GM21515 (cell line): ENCODE measurements around the gene SMIM20.

Experiments
- ATAC-seq: cut with Tn5 transposase; IDR thresholded peaks from one replicate; pipeline ENCODE4 v1.9.1; 2021; ENCODE audit not compliant: unreplicated experiment

Gene SMIM20

GRCh38 chr4:25925486-25926201 lies 11.6 kb downstream of the SMIM20 start:
- ATAC-seq = peak; percentile 58

DNA sequence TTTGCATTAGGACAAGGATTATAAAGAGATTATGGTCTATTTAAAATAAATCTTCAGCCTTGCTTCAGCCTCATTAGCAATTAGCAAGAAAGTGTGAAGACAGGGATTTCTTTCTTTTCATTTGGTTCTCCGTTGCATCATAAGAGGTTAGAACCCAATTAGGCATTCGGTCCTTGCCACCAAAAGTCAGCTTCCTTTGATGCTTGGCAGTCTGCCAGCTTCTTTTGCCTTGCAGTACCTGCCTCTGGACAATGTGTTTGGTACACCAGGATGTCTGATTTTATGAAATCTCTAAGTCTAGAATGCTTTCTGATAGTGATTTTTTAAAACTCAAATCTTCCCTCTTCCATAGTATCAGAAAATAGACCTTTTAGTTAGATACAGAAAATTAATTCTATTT lies 12.4 kb downstream of the SMIM20 start:
- ATAC-seq = no peak

GRCh38 chr4:25927361-25928195 lies 13.6 kb downstream of the SMIM20 start:
- no peak for ATAC-seq

DNA sequence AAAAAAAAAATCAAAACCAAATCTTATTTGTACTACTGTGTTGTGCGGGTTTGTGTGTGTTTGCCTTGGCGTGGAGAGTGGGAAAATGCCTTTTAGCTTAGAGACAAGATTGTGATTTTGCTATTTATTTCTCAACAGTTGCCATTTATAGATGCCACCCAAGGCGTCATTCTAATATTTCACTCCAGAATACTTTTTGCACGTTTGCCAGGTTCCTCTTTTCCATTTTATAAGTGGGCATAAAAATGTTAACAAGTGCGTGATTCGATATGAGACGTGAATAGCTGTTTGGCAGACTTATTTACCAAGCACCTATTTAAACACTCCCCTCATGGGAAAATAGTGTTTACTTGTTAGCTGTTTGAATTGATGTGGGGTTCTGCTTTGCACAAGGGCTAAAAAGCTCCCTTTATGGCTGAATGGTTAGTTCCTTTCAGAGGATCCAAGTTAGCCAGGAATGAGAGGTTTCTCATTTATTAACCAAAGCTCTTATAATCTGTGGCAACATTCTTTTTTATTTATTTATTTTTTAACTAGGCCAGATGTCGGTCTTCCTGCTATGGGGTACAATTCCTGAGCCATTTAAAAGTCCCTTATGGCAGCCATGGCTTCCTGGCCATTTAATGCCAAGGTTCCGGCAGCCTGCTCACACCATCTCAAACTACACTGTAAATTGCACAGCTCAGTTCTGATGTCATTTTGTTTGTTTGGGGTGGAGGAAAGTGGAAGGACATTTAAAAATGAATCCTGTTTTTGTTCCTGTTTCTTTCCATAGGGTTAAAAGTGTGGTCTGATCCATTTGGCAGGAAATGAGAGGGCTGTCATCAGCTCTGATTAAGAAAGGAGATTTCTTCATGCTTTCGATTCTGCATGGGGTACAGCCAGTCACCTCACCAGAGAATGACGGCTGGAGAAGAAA lies 14.6 kb downstream of the SMIM20 start:
- ATAC-seq = no peak

DNA sequence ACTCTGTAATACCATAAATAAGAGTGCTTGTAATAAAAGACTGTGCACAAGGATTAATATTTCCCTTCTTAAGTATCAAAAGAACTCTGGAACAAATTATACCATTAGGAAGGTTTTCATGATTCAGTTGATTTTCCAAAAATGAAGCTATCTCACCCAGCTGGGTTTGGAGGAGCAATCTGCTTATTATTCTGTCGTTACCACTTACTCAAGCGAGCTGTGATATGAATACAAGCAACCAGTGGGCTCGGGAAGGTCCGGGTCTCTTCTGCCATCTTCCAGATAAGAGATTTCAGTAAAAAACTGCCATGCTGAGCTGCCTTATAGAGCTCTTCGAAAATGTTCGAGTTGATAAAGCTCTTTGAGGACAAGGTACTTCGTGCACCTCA lies 15.3 kb downstream of the SMIM20 start:
- ATAC-seq = no peak

- no peak for ATAC-seq
Observed at GRCh38 chr4:25930731-25931354, 16.8 kb downstream of the SMIM20 start.

GRCh38 chr4:25936696-25937095 lies 22.7 kb downstream of the SMIM20 start:
- no peak for ATAC-seq

- no peak for ATAC-seq
Observed at GRCh38 chr4:25937801-25938200, 23.8 kb downstream of the SMIM20 start.

GRCh38 chr4:25938366-25938765 lies 24.3 kb downstream of the SMIM20 start:
- peak; percentile 26 for ATAC-seq

DNA sequence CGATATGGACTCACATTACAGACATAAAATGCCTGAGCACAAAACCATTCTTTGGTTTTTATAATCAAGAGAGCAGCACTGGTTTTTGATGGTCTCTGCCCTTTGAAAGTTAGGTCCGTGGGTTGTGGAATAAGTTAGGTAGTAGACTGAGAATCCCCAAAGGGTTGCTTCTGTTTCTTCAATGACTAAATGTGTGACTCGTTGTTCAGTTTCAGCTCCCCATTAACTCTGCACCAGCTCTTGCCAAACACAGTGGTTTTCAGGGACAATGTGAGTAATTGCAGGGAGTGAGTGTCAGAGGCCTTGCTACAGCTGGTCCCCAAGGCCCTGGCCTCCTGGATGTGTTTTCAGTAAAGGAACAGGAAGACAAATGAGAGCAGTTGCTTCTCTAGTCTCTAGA lies 24.8 kb downstream of the SMIM20 start:
- ATAC-seq = peak; percentile 86

GRCh38 chr4:25939330-25939729 lies 25.3 kb downstream of the SMIM20 start:
- ATAC-seq = no peak

DNA sequence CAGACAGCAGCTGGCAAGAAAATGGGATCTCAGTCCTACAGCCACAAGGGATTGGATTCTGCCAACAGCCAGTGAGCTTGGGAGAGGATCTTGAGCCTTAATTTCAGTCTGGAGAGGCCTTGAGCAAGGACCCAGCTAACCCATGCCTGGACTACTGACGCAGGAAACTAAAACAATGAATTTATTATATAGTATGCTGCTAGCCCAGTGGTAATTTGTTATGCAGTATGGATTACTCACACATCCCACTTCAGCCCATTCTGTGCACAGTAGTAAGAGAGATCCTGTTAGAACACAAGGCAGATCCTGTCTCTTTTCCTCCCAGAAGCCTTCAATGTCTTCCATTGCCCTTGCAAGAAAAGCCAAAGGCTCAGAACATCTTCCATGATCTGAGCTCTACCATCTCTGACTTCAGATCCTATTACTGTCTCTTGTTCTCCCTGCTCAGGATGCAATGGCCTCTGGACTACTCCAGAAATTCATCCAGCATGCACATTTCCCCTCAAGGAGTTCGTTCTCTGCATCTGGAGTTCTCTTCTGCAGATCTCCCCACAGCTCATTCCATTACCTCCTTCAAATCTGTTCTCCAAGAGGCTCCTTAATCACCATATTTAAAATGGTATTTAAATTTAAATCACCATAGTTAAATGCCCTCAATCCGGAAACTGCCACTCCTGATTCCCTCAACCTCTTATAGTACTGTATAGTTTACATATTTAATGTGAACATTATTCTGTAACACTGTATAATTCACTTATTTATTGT lies 27.6 kb downstream of the SMIM20 start:
- ATAC-seq = no peak

- ATAC-seq = no peak
Observed at GRCh38 chr4:25943312-25943711, 29.3 kb downstream of the SMIM20 start.

DNA sequence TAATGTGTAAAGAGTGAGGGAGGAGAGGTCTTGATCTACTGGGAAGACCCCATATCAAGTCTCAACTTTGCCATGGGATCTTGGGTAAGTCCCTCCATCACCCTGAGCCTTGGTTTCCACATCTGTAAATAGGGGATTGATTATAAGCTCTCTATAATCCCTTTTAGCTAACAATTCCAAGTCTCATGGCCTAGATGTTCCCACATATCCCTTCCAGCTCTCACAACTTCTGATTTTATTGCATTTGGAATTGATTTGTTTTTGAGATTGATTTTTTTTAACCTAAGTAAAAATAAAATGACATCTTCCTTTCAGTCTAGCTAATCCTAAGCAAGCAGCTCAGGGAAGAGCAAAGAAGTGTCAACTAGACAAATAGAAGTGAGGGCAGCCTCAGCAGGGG lies 29.8 kb downstream of the SMIM20 start:
- ATAC-seq = no peak

GRCh38 chr4:25948051-25948450 lies 34.0 kb downstream of the SMIM20 start:
- no peak for ATAC-seq

- no peak for ATAC-seq
Observed at GRCh38 chr4:25949173-25949748, 35.2 kb downstream of the SMIM20 start.

GRCh38 chr4:25949994-25950393 lies 36.0 kb downstream of the SMIM20 start:
- no peak for ATAC-seq

DNA sequence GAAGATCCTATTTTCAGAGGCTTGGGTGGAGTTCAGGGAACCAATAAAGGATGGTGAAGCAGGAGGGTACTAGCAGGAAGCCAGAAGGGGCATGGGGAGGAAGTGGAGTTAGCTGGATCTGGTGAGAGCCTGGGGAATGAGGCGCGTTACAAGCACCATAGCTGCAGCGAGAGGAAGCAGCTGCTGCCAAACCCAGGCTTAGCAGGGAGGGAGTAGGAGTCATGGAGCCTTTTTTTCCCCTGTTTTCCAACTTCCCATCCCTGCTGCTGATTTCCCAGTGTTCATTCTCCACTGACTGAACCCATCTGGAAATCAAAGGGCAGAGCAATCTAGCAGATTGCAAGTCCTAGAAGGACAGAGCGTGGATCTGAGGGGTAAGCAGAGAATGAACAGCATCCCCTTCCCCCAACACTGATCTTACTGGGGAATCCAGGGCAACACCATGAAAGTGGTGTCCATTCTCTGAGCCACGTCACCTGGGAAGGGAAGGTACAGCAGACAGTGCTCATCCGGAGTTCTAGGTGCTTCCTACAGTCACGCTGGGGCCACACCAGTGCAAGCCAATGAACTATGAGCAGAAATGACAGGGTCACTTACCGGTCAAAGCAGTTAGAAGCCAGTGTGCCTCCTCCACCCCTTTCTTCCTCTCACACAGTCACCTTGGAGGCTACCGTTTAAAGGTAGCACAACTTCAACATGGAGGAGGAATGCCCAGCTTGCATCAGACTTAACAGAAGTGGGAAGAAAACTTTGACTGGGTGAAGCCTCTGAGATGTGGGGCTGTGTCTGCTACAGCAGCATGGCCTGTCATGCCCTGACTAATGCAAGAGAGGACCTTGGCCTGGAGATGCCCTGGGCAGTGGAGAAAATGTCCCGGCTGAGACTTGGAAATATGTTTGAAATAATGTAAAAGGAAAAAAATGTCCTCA lies 36.7 kb downstream of the SMIM20 start:
- no peak for ATAC-seq
